G401 (cell line): ENCODE results near the gene SMARCAL1. TPM values are rescaled to one million over a fixed set of nuclear protein-coding genes. Genes with fewer than 3 reads are reported as not detected.

Experiments
- DNase-seq: peaks from one replicate; pipeline ENCODE4 v3.0.0-alpha.2; 2015; ENCODE audit warnings: low spot score
- in situ Hi-C: cut with HindIII; loops from 2 replicates; pipeline ENCODE4 v1.10.0; 2016; ENCODE audit warnings: low sequenced_read_pairs, mixed read lengths
- total RNA-seq: library from RNA; depleted of rRNA; stranded (reverse); fragments of >200 nt; shearing (Covaris generic); gene quantifications from 2 replicates; pipeline ENCODE4 v1.2.3, GENCODE V29; 2014

Gene SMARCAL1
- total RNA-seq, 1 experiment from 2014 or later: 12.6 TPM

GRCh38 chr2:216424274-216424673 is 12.0 kb downstream of the SMARCAL1 start:
- in situ Hi-C loops: no loop called here
- no peak for DNase-seq

DNA sequence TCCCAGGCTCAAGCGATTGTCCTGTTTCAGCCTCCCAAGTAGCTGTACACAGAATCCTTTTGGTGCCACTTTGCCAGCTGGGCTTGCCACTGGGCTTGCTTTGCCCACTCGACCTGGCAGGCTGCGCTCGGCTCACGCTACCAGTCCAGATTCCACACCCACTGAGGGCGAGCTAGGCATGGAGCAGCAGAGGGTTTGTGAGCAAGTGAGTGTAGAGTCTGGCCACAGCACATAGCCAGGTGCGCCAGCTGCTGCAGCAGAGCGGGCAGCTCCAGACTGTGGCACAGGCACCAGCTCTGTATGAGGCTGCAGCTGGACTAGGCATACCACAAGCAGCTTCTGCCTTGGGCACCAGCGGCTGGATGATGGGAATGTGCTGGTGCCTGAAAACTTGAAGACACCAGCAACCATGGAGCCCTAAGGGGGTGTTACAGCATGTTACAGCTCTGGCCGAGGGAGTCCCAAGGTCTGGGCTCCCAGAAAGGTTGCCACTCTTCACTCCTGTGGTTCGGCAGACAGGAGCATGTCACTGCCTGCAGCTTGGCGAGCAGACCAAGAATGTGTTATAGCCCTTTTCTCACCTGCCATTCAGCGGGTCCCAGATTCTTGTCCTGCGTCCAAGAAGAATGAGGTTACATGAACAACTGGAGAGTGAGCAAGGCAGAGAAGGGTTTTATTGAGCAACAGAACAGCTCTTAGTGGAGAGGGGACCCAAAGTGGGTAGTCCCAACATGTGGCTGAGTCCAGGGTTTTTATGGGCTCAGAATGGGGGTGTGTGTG is 12.9 kb downstream of the SMARCAL1 start:
- in situ Hi-C loops: no loop called here
- DNase-seq: no peak

GRCh38 chr2:216426166-216426777 is 14.0 kb downstream of the SMARCAL1 start:
- in situ Hi-C loops: no loop called here
- no peak for DNase-seq

DNA sequence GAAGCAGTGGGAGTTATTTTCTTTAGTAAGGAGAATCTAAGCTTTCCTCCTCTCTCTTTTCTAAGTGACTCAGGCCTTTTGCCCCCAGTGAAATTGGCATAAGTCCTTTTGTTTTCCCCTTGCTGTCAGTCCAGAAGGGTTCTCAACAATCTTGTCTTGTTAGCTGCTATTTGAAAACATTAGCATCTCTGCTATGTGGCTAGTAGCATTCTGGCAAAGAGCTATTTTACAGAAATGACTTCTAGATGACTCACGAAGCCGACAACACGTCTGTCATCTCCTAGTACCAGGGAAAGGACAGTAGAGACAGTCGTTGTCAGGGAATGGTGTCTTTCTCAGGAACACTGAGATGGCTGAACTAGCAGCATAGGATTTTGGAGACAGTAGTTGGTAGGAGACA is 14.7 kb downstream of the SMARCAL1 start:
- no peak for DNase-seq
- in situ Hi-C loops: no loop called here

DNA sequence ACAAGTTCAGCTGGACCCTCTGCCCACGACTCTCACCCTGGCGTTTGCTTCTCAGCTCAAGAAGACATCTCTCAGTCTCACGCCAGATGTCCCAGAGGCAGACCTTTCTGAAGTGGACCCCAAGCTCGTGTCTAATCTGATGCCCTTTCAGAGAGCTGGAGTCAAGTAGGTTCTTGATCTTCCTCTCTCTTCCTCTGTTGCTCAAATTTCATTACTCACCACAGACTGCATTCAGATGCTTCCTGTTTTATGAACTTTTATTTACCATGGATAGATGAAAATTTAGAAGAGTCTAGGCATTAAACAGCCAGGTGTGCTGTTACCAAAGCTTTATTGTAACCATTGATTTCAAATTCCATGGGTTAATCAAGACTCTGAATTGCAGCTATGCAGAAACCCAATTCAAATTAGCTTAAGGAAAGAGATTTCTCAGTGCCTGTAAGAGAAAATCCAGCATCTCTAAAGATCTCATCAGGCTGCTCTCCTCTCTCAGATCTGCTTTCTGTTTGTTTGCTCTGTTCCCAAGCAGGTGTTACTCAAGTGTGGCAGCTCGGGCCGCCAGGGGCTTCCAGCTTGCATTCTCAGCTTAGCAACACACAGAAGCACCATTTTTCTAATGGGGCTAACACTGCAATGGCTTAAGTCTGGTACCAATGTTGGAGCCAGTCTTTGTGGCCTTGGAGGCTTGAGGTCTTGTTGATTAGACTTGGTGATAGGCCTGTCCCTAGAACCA is 16.5 kb downstream of the SMARCAL1 start:
- DNase-seq: no peak
- in situ Hi-C loops: no loop called here

GRCh38 chr2:216429428-216429827 is 17.1 kb downstream of the SMARCAL1 start:
- in situ Hi-C loops: no loop called here
- DNase-seq: no peak

DNA sequence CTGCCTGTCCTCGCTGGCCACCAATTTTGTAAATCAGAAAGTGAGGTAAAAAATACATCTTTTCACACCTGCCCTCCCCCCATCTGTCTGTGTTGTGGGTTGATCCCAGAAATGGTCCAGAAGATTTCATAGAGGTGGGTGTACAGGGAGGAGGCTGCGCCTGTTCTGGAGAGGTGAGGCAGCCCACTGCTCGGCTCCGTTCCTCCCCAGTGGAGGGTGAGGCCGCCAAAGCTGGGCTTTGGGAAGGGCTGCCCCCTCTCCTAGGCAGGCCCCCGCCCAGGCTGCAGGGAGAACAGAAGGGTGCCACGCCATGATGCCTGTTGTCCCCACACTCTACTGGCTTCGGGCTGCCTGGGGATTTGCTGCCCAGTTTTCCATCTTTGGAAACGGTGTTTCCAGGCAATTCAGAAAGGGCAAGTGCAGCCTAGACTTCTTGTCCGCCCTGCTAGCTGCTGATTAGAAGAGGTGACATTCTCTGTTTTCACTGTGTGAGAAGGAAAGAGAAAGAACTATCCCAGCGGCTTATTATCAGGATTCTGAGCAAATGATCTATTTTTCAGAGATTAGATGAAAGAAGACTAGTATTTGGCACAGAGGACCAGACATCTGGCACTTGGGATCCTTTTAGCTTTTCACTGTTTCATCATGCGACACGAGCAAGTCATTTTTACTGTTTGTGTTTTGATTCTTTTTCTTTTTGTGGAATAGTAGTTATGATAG is 18.7 kb downstream of the SMARCAL1 start:
- in situ Hi-C loops: no loop called here

DNA sequence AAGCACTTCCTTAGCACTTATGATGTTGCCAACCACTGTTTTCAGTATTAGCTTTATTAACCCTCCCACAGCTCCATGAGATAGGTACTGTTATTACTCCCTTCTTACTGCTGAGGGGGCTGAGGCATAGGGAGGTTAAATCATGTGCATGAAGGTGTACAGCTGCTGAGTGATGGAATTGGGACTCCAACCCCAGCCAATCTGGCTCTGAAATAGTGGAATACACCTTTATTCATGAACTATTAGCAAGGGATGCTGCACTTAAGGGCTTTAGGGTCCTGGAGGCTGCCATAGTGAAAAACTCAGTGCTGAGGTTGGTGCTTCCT is 19.2 kb downstream of the SMARCAL1 start:
- in situ Hi-C loops: no loop called here
- no peak for DNase-seq

More for the DNA sequence above, 18.7 kb downstream of the SMARCAL1 start:
- no peak for DNase-seq

- in situ Hi-C loops: no loop called here
- DNase-seq: no peak
Measured at GRCh38 chr2:216436383-216436782, 24.1 kb downstream of the SMARCAL1 start.

DNA sequence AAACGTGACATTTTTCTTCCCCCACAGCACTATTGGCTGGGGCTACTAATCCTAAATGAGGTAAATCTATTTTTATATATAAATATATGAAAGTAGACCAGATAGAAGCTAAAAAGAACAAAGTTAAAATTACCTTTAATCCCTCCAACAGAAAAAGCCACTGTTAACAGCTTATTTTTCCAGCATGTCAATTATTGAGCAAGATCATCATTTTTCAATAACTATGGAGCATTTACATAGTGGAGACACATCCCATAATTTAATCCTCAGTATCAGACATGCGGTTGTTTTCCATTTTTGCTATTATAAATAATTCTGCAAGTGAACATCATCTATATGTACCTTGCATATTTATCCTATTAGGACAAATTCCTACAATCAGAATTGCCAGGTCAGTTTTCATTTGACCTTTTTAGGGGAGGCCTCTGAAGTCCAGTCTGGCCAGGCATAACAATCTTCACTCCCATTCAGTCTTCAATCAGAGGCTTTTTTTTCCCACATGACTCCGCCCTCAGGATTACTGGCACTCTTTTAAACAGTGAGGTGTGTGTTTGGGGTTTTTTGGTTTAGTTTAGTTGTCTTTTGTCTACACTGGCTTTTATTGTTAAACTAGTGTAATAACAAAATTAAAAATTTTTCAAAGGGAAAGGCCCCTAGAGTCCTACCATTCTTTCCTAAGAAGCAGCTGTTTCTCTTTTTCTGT is 29.2 kb downstream of the SMARCAL1 start:
- in situ Hi-C loops: no loop called here

GRCh38 chr2:216445501-216445900 is 33.2 kb downstream of the SMARCAL1 start:
- in situ Hi-C loops: no loop called here
- DNase-seq: no peak

More for the DNA sequence above, 29.2 kb downstream of the SMARCAL1 start:
- DNase-seq: no peak

DNA sequence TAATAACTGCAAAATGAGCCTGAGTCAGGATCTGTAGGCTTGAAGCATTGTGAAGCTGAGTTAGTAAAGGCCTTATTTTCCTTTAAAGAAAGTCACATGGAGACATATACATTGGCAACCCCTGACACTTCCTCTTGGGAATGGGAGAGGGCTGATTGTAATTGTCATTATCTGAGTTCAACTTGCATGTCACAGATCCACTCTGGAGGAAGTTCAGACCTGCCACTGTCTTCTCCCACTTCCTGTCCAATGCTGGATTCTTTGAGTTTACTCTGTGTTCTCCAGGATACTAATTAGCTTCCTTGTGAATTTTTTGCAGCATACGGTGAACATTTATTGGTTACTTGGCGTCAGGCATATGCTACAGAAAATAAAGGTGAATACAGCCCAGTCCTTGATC is 34.1 kb downstream of the SMARCAL1 start:
- DNase-seq: no peak
- in situ Hi-C loops: no loop called here

DNA sequence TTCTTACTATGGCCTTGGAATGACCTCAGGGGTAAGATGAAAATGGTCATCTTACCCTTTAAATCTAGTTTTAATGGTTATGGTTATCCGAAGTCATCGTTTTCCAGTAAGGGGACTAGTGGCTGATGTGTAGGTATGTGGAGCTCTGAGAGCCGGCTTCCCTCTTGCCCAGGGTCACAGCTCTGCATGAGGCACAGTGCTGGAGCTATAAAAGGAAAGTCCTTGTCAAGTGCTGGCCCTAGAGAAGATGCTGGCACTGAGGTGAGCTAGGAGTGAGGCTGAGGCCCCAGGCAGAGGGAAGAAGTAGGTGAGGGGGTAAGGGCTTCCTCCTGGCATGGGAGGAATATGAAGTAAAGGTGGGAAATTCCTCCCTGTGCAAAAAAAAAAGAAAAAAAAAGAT is 35.0 kb downstream of the SMARCAL1 start:
- in situ Hi-C loops: no loop called here
- DNase-seq: no peak

DNA sequence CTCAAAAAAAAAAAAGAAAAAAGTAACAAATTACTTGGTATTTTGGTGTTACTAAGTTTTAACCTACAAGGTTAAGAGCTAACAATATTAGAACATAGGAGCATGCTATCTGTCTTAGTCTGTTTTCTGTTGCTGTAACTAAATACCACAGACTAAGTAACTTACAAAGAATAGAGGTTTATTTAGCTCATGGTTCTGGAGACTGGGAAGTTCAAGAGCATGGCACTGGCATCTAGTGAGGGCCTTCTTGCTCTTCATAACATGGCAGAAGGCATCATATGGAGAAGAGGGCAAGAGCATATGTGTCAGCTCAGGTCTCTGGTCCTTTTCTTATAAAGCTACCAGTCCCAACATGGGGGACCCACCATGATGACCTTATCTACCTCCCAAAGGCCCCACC is 36.5 kb downstream of the SMARCAL1 start:
- in situ Hi-C loops: no loop called here
- no peak for DNase-seq

- DNase-seq: no peak
- in situ Hi-C loops: no loop called here
Measured at GRCh38 chr2:216450346-216450745, 38.1 kb downstream of the SMARCAL1 start.

GRCh38 chr2:216450784-216451183 is 38.5 kb downstream of the SMARCAL1 start:
- no peak for DNase-seq
- in situ Hi-C loops: no loop called here

DNA sequence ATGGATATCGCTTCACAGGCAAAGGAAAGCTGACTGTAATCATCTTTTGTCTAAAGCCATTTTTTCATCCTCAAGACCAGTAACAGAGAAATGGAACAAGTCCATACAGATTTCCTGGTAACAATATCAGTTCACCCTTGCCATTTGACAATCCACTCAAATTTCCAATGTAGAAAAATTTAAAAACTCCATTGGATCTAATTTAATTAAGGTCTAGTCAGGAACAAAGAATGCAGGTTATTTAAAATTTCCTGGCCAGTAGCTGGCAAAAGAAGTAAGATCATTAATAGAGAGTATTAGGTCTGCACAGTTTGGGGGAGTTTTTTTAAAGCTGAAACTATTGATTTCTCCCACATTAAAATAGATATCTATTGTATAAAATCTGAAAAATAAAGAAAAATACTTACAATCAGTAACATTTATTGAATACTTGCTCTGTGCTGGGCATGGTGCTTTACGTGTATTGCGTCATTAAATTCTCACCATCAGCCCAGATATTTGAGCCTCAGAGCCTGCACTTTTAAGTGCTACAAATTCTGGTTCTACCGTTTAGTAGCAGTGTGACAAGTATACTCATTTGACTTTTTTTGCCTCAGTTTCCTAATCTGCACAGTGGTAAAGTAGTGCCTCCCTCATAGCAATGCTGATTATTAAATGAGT is 41.8 kb downstream of the SMARCAL1 start:
- in situ Hi-C loops: no loop called here
- DNase-seq: no peak

DNA sequence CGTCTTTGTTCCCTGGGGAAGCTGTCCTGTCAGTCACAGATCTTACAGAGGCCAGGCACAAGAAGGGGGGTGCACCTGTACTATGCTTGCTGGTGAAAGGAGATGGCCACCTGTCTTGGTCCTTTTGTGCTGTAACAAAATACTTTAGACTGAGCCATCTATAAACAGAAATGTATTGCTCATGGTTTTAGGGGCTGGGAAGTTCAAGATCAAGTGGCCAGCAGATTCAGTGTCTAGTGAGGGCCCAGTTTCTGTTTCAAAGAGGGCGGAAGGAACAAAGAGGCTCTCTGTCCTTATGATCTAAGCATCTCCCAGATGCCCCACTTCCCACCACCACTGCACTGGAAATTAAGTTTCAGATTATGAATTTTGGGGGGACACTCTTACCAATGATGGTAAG is 50.9 kb downstream of the SMARCAL1 start:
- in situ Hi-C loops: no loop called here
- no peak for DNase-seq
